OCI-LY7 (cell line): ENCODE measurements around the gene SERINC5. TPM values are rescaled to one million over a fixed set of nuclear protein-coding genes. Genes with fewer than 3 reads are reported as not detected.

Experiments
- BruUV-seq: library from RNA; stranded (reverse); fragments of 400-500 nt; replicated peaks from 2 replicates; lab custom pipeline; 2021; lab: Mats Ljungman, UMichigan
- CTCF ChIA-PET: fragments of 300-600 bp; sonication (Branson Sonifier 250); formaldehyde crosslinking; loops from one replicate; lab custom pipeline; 2022; ENCODE audit warnings: antibody characterized with exemption; ENCODE audit not compliant: unreplicated experiment; lab: Charles Lee
- POLR2A ChIA-PET: fragments of 300-600 bp; sonication (Branson Sonifier 250); formaldehyde crosslinking; loops from one replicate; lab custom pipeline; 2022; ENCODE audit warnings: antibody characterized with exemption; lab: Charles Lee
- DNase-seq: peaks from one replicate; pipeline ENCODE4 v3.0.0-alpha.2; 2015; ENCODE audit warnings: low spot score
- H2AFZ ChIP-seq: fragments of 200-600 bp; sonication (generic), shearing (Covaris generic); 2 replicates; pipeline ENCODE4 v1.6.1; 2014; ENCODE audit warnings: mild to moderate bottlenecking, antibody characterized with exemption, low read length, moderate library complexity
- H3K27ac ChIP-seq: fragments of 200-600 bp; sonication (generic); 2 replicates; pipeline ENCODE4 v1.5.1; 2014; ENCODE audit warnings: mixed run types, low read depth, mild to moderate bottlenecking, moderate library complexity, low read length, inconsistent platforms; ENCODE audit not compliant: poor library complexity, severe bottlenecking
- H3K36me3 ChIP-seq: fragments of 200-600 bp; sonication (generic); 2 replicates; pipeline ENCODE4 v1.6.1; 2014; ENCODE audit warnings: mild to moderate bottlenecking, antibody characterized with exemption, low read length, moderate library complexity, mixed read lengths; ENCODE audit not compliant: insufficient read depth
- H3K4me1 ChIP-seq: fragments of 200-600 bp; sonication (generic); 2 replicates; pipeline ENCODE4 v1.5.1; 2014; ENCODE audit warnings: mild to moderate bottlenecking, low read length; ENCODE audit not compliant: insufficient read depth, poor library complexity, severe bottlenecking
- H3K4me2 ChIP-seq: fragments of 200-600 bp; sonication (generic); 2 replicates; pipeline ENCODE4 v1.6.1; 2014; ENCODE audit warnings: mild to moderate bottlenecking, low read length
- H3K4me3 ChIP-seq: fragments of 200-600 bp; sonication (generic); 2 replicates; pipeline ENCODE4 v1.5.1; 2014; ENCODE audit warnings: mild to moderate bottlenecking, low read depth, low read length; ENCODE audit not compliant: poor library complexity, severe bottlenecking
- H3K79me2 ChIP-seq: fragments of 200-600 bp; sonication (generic); 2 replicates; pipeline ENCODE4 v1.6.1; 2016; ENCODE audit warnings: low read depth, mild to moderate bottlenecking, low read length, moderate library complexity, mixed read lengths; ENCODE audit not compliant: insufficient read depth
- H3K9me2 ChIP-seq: fragments of 200-600 bp; sonication (generic); 2 replicates; pipeline ENCODE4 v1.6.1; 2016; ENCODE audit warnings: mild to moderate bottlenecking, low read length, mixed read lengths; ENCODE audit not compliant: insufficient read depth
- H3K9me3 ChIP-seq: fragments of 200-600 bp; sonication (generic); 2 replicates; pipeline ENCODE4 v1.6.1; 2014; ENCODE audit warnings: mild to moderate bottlenecking, mixed run types, low read length, mixed read lengths
- H4K20me1 ChIP-seq: fragments of 200-600 bp; sonication (generic); 2 replicates; pipeline ENCODE4 v1.6.1; 2014; ENCODE audit warnings: mild to moderate bottlenecking, antibody characterized with exemption, low read length, moderate library complexity, mixed read lengths; ENCODE audit not compliant: insufficient read depth
- CTCF ChIP-seq: fragments of 200-600 bp; sonication (generic); conservative IDR thresholded peaks from 2 replicates; pipeline ENCODE4 v1.5.1; 2014; ENCODE audit warnings: mild to moderate bottlenecking, antibody characterized with exemption, low read length, moderate library complexity, mixed read lengths
- EZH2phosphoT487 ChIP-seq: fragments of 200-600 bp; sonication (generic); IDR thresholded peaks from 2 replicates; pipeline ENCODE4 v1.6.1; 2018; ENCODE audit warnings: low read depth, borderline replicate concordance, mild to moderate bottlenecking, mixed run types, antibody characterized with exemption, low read length, moderate library complexity, mixed read lengths
- intact Hi-C: fragments of 100-400 bp; cut with micrococcal nuclease; formaldehyde crosslinking; loops from one replicate; pipeline ENCODE4 v1.10.0; 2022; ENCODE audit not compliant: unreplicated experiment
- total RNA-seq, 2 experiments: library from RNA; depleted of rRNA in 1 of 2; stranded (reverse); fragments of >200 nt in 1 of 2; shearing (Covaris generic) in 1 of 2; gene quantifications; 2 replicates each; pipeline ENCODE4 v1.2.3, GENCODE V29; 2014 to 2022

SERINC5 gene
- total RNA-seq, 2 experiments from 2014 or later, result 31.2 to 87.9 TPM

GRCh38 chr5:80238778-80239679 lies 16.8 kb downstream of the SERINC5 start:
- Histone ChIP-seq H2AFZ (no peak overlapping the region), H3K27ac (peak overlapping the region; percentile 35), H3K9me3 (peaks cover 34% of the 10 kb centered on the region), H3K4me1 (peaks cover 48% of the 10 kb centered on the region), H4K20me1 (no peaks in the 10 kb centered on the region), H3K4me3 (peak overlapping the region; percentile 40), H3K79me2 (peaks cover 96% of the 10 kb centered on the region), H3K36me3 (peaks cover 76% of the 10 kb centered on the region), H3K4me2 (peak overlapping the region; percentile 52), H3K9me2 (no peaks in the 10 kb centered on the region)
- POLR2A ChIA-PET, result interaction anchor here (0.6 to 4.5 kb wide), 16 partner anchors 8 to 1934 kb away, joined by 3 to 34 read pairs (median 4); no protein-coding TSS in a partner anchor
- CTCF ChIA-PET, result no interaction called here
- intact Hi-C loops, result no loop called here
- TSS peak; percentile 8 for BruUV-seq
- no peak for DNase-seq
- TF ChIP-seq CTCF (no peak), EZH2phosphoT487 (no peak)

- TF ChIP-seq CTCF, result no peak
- no peak for TF ChIP-seq EZH2phosphoT487
- Histone ChIP-seq H3K9me3 (peaks cover 31% of the 10 kb centered on the region), H4K20me1 (no peaks in the 10 kb centered on the region), H3K9me2 (no peaks in the 10 kb centered on the region), H3K27ac (peak overlapping the region; percentile 35), H2AFZ (no peak overlapping the region), H3K4me1 (peaks cover 53% of the 10 kb centered on the region), H3K36me3 (peaks cover 68% of the 10 kb centered on the region), H3K4me3 (peak overlapping the region; percentile 40), H3K4me2 (peak overlapping the region; percentile 52), H3K79me2 (peaks cover 94% of the 10 kb centered on the region)
- ChIA-PET CTCF (no interaction called here), POLR2A (interaction anchor here (0.6 to 4.5 kb wide), 9 partner anchors 8 to 1606 kb away, joined by 3 to 34 read pairs (median 4); no protein-coding TSS in a partner anchor)
- intact Hi-C loops, result no loop called here
- peak; percentile 64 for DNase-seq
- BruUV-seq, result no TSS peak
Observed at GRCh38 chr5:80238097-80238496, 17.8 kb downstream of the SERINC5 start.
